HEK293 (cell line): ENCODE measurements around the gene SMTNL1.

Experiments used
- CTCF ChIA-PET: fragments of 350-600 bp; formaldehyde crosslinking; extraction: SDS; loops from one replicate; lab custom pipeline; 2021; ENCODE audit warnings: antibody characterized with exemption; lab: Yijun Ruan, JAX
- POLR2A ChIA-PET: fragments of 300-600 bp; formaldehyde crosslinking; extraction: SDS; loops from one replicate; lab custom pipeline; 2020; ENCODE audit warnings: antibody characterized with exemption, inconsistent platforms; lab: Yijun Ruan, JAX
- H3K27ac ChIP-seq: fragments of 200-500 bp; sonication (Bioruptor generic); 2 replicates; pipeline ENCODE4 v1.5.1; 2014; ENCODE audit warnings: low read depth, low read length, control low read depth, inconsistent platforms; ENCODE audit errors: extremely low read depth
- H3K36me3 ChIP-seq, 2 experiments: fragments of 200-500 bp in 1 of 2; sonication (Bioruptor generic) in 1 of 2; 1 replicate in 1 of 2; 2 replicates in 1 of 2; pipeline ENCODE4 v1.5.1; 2014 to 2017; ENCODE audit warnings: inconsistent platforms in 2 of 2, low read length in 2 of 2; ENCODE audit not compliant: control insufficient read depth in 2 of 2, insufficient read depth in 1 of 2
- H3K4me1 ChIP-seq: fragments of 200-500 bp; sonication (Bioruptor generic); 2 replicates; pipeline ENCODE4 v1.5.1; 2014; ENCODE audit warnings: mild to moderate bottlenecking, low read length, inconsistent platforms; ENCODE audit not compliant: control insufficient read depth, insufficient read depth
- H3K4me3 ChIP-seq: 2 replicates; pipeline ENCODE4 v1.5.1; 2011; ENCODE audit warnings: low read depth, mild to moderate bottlenecking, control low read depth, low read length, moderate library complexity
- H3K9me3 ChIP-seq: fragments of 200-500 bp; sonication (Bioruptor generic); 2 replicates; pipeline ENCODE4 v1.5.1; 2014; ENCODE audit warnings: low read depth, low read length, inconsistent platforms; ENCODE audit not compliant: control insufficient read depth, insufficient read depth
- HOXA7 ChIP-seq: sonication (generic); formaldehyde crosslinking; IDR thresholded peaks from 2 replicates; pipeline ENCODE4 v1.8.1; 2022; ENCODE audit warnings: missing genetic modification reagents, borderline replicate concordance
- HOXD13 ChIP-seq: sonication (generic); formaldehyde crosslinking; IDR thresholded peaks from 2 replicates; pipeline ENCODE4 v1.8.0; 2022; ENCODE audit warnings: missing genetic modification reagents, borderline replicate concordance
- KLF10 ChIP-seq: fragments of 450-650 bp; IDR thresholded peaks from 2 replicates; pipeline ENCODE4 v1.5.1; 2018; ENCODE audit warnings: missing biosample characterization, mild to moderate bottlenecking, missing genetic modification characterization
- KLF16 ChIP-seq: fragments of 450-650 bp; formaldehyde crosslinking; IDR thresholded peaks from 2 replicates; pipeline ENCODE4 v1.5.1; 2017; ENCODE audit warnings: missing biosample characterization, missing genetic modification characterization
- MZF1 ChIP-seq: fragments of 450-650 bp; formaldehyde crosslinking; IDR thresholded peaks from 2 replicates; pipeline ENCODE4 v1.5.1; 2017; ENCODE audit warnings: missing biosample characterization, missing genetic modification characterization, borderline replicate concordance
- SCRT1 ChIP-seq: fragments of 450-650 bp; formaldehyde crosslinking; IDR thresholded peaks from 2 replicates; pipeline ENCODE4 v1.5.1; 2016; ENCODE audit warnings: missing biosample characterization, missing genetic modification characterization, borderline replicate concordance
- SP3 ChIP-seq: fragments of 450-650 bp; formaldehyde crosslinking; IDR thresholded peaks from 2 replicates; pipeline ENCODE4 v1.5.1; 2016; ENCODE audit warnings: missing biosample characterization, missing genetic modification characterization
- TCF7L2 ChIP-seq: IDR thresholded peaks from 2 replicates; pipeline ENCODE4 v1.6.1; 2011; ENCODE audit warnings: low read depth, mild to moderate bottlenecking, inconsistent platforms, low read length, moderate library complexity, borderline replicate concordance
- YY1 ChIP-seq: fragments of 450-650 bp; formaldehyde crosslinking; IDR thresholded peaks from 2 replicates; pipeline ENCODE4 v1.5.1; 2018; ENCODE audit warnings: missing biosample characterization, missing genetic modification characterization
- ZBTB20 ChIP-seq: fragments of 450-650 bp; formaldehyde crosslinking; IDR thresholded peaks from 2 replicates; pipeline ENCODE4 v1.5.1; 2016; ENCODE audit warnings: missing biosample characterization, missing genetic modification characterization
- ZFP69B ChIP-seq: fragments of 450-650 bp; formaldehyde crosslinking; IDR thresholded peaks from 2 replicates; pipeline ENCODE4 v1.5.1; 2016; ENCODE audit warnings: missing biosample characterization, missing genetic modification characterization
- ZNF133 ChIP-seq: fragments of 450-650 bp; formaldehyde crosslinking; IDR thresholded peaks from 2 replicates; pipeline ENCODE4 v1.5.1; 2016; ENCODE audit warnings: missing biosample characterization, missing genetic modification characterization
- ZNF140 ChIP-seq: fragments of 450-650 bp; formaldehyde crosslinking; IDR thresholded peaks from 2 replicates; pipeline ENCODE4 v1.5.1; 2016; ENCODE audit warnings: missing biosample characterization, missing genetic modification characterization
- ZNF214 ChIP-seq: fragments of 450-650 bp; formaldehyde crosslinking; IDR thresholded peaks from 2 replicates; pipeline ENCODE4 v1.5.1; 2017; ENCODE audit warnings: missing biosample characterization, mild to moderate bottlenecking, missing genetic modification characterization, borderline replicate concordance
- ZNF335 ChIP-seq: fragments of 450-650 bp; formaldehyde crosslinking; conservative IDR thresholded peaks from 2 replicates; pipeline ENCODE4 v1.5.1; 2016; ENCODE audit warnings: missing biosample characterization, missing genetic modification characterization
- ZNF350 ChIP-seq: fragments of 450-650 bp; formaldehyde crosslinking; IDR thresholded peaks from 2 replicates; pipeline ENCODE4 v1.5.0; 2017; ENCODE audit warnings: missing biosample characterization, mild to moderate bottlenecking, missing genetic modification characterization
- ZNF391 ChIP-seq: fragments of 450-650 bp; formaldehyde crosslinking; IDR thresholded peaks from 2 replicates; pipeline ENCODE4 v1.5.1; 2016; ENCODE audit warnings: low read depth, missing biosample characterization, missing genetic modification characterization, borderline replicate concordance
- ZNF510 ChIP-seq: fragments of 450-650 bp; formaldehyde crosslinking; IDR thresholded peaks from 2 replicates; pipeline ENCODE4 v1.5.1; 2018; ENCODE audit warnings: mild to moderate bottlenecking, missing genetic modification characterization, missing biosample characterization; ENCODE audit not compliant: insufficient replicate concordance
- ZNF623 ChIP-seq: fragments of 450-650 bp; formaldehyde crosslinking; IDR thresholded peaks from 2 replicates; pipeline ENCODE4 v1.5.1; 2016; ENCODE audit warnings: missing biosample characterization, missing genetic modification characterization
- ZNF626 ChIP-seq: fragments of 450-650 bp; sonication (Bioruptor Pico); formaldehyde crosslinking; IDR thresholded peaks from 2 replicates; pipeline ENCODE4 v1.5.1; 2018; ENCODE audit warnings: missing biosample characterization, missing genetic modification characterization, inconsistent platforms
- ZNF776 ChIP-seq: fragments of 450-650 bp; formaldehyde crosslinking; IDR thresholded peaks from 2 replicates; pipeline ENCODE4 v1.5.0; 2017; ENCODE audit warnings: missing biosample characterization, missing genetic modification characterization, borderline replicate concordance
- ZSCAN16 ChIP-seq: fragments of 450-650 bp; formaldehyde crosslinking; IDR thresholded peaks from 2 replicates; pipeline ENCODE4 v1.5.1; 2016; ENCODE audit warnings: missing biosample characterization, missing genetic modification characterization
- TF ChIP-seq, protein P1 (sequence below): fragments of 450-650 bp; formaldehyde crosslinking; IDR thresholded peaks from 2 replicates; pipeline ENCODE4; 2016; ENCODE audit warnings: missing biosample characterization, missing genetic modification characterization
- TF ChIP-seq, protein P2 (sequence below): fragments of 450-650 bp; formaldehyde crosslinking; IDR thresholded peaks from 2 replicates; pipeline ENCODE4 v1.5.1; 2016; ENCODE audit warnings: missing biosample characterization, missing genetic modification characterization
- TF ChIP-seq, protein P3 (sequence below): fragments of 450-650 bp; formaldehyde crosslinking; IDR thresholded peaks from 2 replicates; pipeline ENCODE4 v1.5.1; 2016; ENCODE audit warnings: missing biosample characterization, missing genetic modification characterization, borderline replicate concordance

The SMTNL1 gene

DNA sequence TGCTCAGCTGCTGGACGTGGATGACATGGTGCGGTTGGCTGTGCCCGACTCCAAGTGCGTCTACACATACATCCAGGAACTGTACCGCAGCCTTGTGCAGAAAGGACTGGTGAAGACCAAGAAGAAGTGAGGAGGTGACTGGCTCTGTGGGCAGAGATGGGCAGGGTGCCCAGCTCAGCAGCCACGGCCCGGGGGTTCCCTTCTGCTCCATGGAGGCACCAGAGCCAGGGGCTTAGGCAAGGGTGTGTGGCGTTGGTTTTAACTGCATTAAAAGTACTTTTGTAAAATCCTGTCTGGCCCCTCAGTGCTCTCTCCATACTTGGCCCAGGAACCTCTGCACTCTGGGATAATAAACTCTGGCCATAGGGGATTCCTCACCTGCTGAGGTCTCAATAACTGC is 12.6 kb downstream of the SMTNL1 start:
- no peaks in the 10 kb centered on the region for H3K9me3 ChIP-seq
- ChIA-PET POLR2A (no interaction called here), CTCF (interaction anchor here (1.2 kb wide), 2 partner anchors 14 to 199 kb away, joined by 3 read pairs; no protein-coding TSS in a partner anchor)
- no peak overlapping the region for H3K4me3 ChIP-seq
- peaks cover 0 to 46% of the 10 kb centered on the region in 2 experiments; a peak in 1 of 3 replicates for H3K36me3 ChIP-seq
- TF ChIP-seq ZNF510 (tag by site-specific recombination), result no peak
- no peak for TF ChIP-seq KLF10 (tag by site-specific recombination)
- no peak for TF ChIP-seq ZBTB20 (tag by site-specific recombination)
- no peak for TF ChIP-seq ZNF391
- TF ChIP-seq SP3 (tag by site-specific recombination), result no peak
- no peak for TF ChIP-seq YY1 (tag by site-specific recombination)
- no peak for TF ChIP-seq MZF1 (tag by site-specific recombination)
- TF ChIP-seq TCF7L2, result no peak
- TF ChIP-seq HOXD13 (CRISPR knock-in tag), result no peak
- TF ChIP-seq ZNF350 (tag by site-specific recombination), result no peak
- TF ChIP-seq, protein P1, sequence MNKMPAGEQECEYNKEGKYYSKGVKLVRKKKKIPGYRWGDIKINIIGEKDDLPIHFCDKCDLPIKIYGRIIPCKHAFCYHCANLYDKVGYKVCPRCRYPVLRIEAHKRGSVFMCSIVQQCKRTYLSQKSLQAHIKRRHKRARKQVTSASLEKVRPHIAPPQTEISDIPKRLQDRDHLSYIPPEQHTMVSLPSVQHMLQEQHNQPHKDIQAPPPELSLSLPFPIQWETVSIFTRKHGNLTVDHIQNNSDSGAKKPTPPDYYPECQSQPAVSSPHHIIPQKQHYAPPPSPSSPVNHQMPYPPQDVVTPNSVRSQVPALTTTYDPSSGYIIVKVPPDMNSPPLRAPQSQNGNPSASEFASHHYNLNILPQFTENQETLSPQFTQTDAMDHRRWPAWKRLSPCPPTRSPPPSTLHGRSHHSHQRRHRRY (tag by site-specific recombination), result no peak
- TF ChIP-seq ZNF626 (tag by site-specific recombination), result no peak
- TF ChIP-seq ZNF623 (tag by site-specific recombination), result no peak
- TF ChIP-seq ZNF776, result no peak
- no peak for TF ChIP-seq ZFP69B
- TF ChIP-seq HOXA7 (CRISPR knock-in tag), result no peak
- no peak overlapping the region for H3K27ac ChIP-seq
- H3K4me1 ChIP-seq, result no peaks in the 10 kb centered on the region

DNA sequence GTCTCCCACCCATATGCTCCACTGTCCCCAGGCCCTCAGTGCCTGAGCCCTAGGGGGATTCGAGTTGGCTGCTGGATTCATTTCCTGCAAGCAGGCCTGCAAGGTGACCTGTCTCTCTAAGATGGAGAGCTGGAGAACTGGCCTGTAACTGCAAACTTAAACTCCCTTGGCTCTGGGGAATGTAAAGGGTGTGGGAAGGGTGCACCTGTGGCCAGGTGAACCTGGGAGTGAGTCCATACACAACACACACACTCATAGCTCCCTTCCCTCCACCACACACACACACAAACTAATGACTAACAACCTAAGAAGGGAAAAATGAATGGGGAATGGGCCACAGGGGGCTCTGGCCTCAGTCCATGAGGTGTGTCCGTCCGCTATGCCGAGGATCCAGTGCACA is 14.5 kb downstream of the SMTNL1 start:
- ChIA-PET POLR2A (no interaction called here), CTCF (interaction anchor here (0.7 to 1.3 kb wide), 4 partner anchors 25 to 304 kb away, joined by 3 to 7 read pairs (median 4); no protein-coding TSS in a partner anchor)
- Histone ChIP-seq H3K27ac (no peak overlapping the region), H3K4me3 (no peak overlapping the region), H3K36me3 (peaks cover 0 to 51% of the 10 kb centered on the region in 2 experiments; a peak in 2 of 3 replicates), H3K4me1 (no peaks in the 10 kb centered on the region), H3K9me3 (no peaks in the 10 kb centered on the region)
- TF ChIP-seq, protein P2, sequence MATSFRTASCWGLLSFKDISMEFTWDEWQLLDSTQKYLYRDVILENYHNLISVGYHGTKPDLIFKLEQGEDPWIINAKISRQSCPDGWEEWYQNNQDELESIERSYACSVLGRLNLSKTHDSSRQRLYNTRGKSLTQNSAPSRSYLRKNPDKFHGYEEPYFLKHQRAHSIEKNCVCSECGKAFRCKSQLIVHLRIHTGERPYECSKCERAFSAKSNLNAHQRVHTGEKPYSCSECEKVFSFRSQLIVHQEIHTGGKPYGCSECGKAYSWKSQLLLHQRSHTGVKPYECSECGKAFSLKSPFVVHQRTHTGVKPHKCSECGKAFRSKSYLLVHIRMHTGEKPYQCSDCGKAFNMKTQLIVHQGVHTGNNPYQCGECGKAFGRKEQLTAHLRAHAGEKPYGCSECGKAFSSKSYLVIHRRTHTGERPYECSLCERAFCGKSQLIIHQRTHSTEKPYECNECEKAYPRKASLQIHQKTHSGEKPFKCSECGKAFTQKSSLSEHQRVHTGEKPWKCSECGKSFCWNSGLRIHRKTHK (tag by site-specific recombination), result no peak
- TF ChIP-seq ZNF140 (tag by site-specific recombination), result no peak

DNA sequence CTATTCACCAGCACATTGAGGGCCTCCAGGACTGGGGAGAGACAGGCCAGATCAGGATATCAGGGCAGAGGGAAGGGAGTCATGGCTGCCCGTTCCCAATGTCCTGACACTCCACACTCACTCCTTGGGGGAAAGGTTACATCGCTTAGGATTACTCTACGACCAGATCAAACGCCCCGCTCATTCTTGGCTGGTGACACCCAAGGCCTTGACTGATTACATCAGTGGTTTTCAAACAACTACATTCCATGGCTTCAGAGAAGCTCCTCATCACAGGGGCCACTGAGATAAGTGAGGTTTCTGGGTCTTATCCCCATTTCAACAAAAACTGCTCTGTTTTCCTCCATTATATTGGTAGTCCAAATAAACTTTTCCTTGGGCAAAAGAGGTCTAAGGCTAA is 15.1 kb downstream of the SMTNL1 start:
- Histone ChIP-seq H3K4me3 (no peak overlapping the region), H3K9me3 (no peaks in the 10 kb centered on the region), H3K36me3 (peaks cover 0 to 51% of the 10 kb centered on the region in 2 experiments; a peak in 2 of 3 replicates), H3K4me1 (no peaks in the 10 kb centered on the region), H3K27ac (no peak overlapping the region)
- TF ChIP-seq KLF16 (tag by site-specific recombination) (no peak), ZNF214 (tag by site-specific recombination) (no peak), ZNF391 (no peak), ZNF335 (tag by site-specific recombination) (no peak), SCRT1 (no peak), ZNF133 (tag by site-specific recombination) (no peak), ZFP69B (no peak), ZSCAN16 (tag by site-specific recombination) (no peak)
- TF ChIP-seq, protein P3, sequence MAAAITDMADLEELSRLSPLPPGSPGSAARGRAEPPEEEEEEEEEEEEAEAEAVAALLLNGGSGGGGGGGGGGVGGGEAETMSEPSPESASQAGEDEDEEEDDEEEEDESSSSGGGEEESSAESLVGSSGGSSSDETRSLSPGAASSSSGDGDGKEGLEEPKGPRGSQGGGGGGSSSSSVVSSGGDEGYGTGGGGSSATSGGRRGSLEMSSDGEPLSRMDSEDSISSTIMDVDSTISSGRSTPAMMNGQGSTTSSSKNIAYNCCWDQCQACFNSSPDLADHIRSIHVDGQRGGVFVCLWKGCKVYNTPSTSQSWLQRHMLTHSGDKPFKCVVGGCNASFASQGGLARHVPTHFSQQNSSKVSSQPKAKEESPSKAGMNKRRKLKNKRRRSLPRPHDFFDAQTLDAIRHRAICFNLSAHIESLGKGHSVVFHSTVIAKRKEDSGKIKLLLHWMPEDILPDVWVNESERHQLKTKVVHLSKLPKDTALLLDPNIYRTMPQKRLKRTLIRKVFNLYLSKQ (tag by site-specific recombination), result no peak
- ChIA-PET POLR2A (no interaction called here), CTCF (interaction anchor here (0.7 to 1.3 kb wide), 4 partner anchors 25 to 304 kb away, joined by 3 to 7 read pairs (median 4); no protein-coding TSS in a partner anchor)
